SK-N-SH (cell line): Measurements from ENCODE around the gene LRRC10B. TPM values are rescaled to one million over a fixed set of nuclear protein-coding genes. Genes with fewer than 3 reads are reported as not detected.

Experiments used
- CTCF ChIA-PET: fragments of 300-600, 350-600 bp; formaldehyde crosslinking; extraction: SDS; loops from one replicate; lab custom pipeline; 2021; lab: Yijun Ruan, JAX
- POLR2A ChIA-PET: fragments of 350-600 bp; sonication (Branson Sonifier 250); formaldehyde crosslinking; extraction: SDS; loops from one replicate; lab custom pipeline; 2020; ENCODE audit warnings: antibody characterized with exemption, inconsistent platforms; lab: Yijun Ruan, JAX
- DNase-seq: peaks from one replicate; pipeline ENCODE4 v3.0.0; 2012
- H2AFZ ChIP-seq: fragments of 200-600 bp; sonication (generic); 2 replicates; pipeline ENCODE4 v1.8.1; 2016; ENCODE audit warnings: antibody characterized with exemption, mild to moderate bottlenecking, low read depth
- H3F3A ChIP-seq: fragments of 200-600 bp; sonication (generic); replicated peaks from 2 replicates; pipeline ENCODE3; 2016; ENCODE audit warnings: antibody characterized with exemption, mild to moderate bottlenecking; ENCODE audit not compliant: insufficient read depth
- H3K27ac ChIP-seq, 2 experiments: fragments of 200-500 bp in 1 of 2; fragments of 200-600 bp in 1 of 2; sonication (Bioruptor generic) in 1 of 2; sonication (generic), shearing (Covaris generic) in 1 of 2; 2 replicates each; pipeline versions ENCODE4 v1.5.1 to v1.6.1; 2014 to 2016; ENCODE audit warnings: low read depth in 2 of 2, inconsistent platforms in 1 of 2, low read length in 1 of 2, mild to moderate bottlenecking in 1 of 2, mixed read lengths in 1 of 2
- H3K27me3 ChIP-seq: fragments of 200-600 bp; sonication (generic), shearing (Covaris generic); 2 replicates; pipeline ENCODE4 v1.6.1; 2016; ENCODE audit warnings: mixed run types; ENCODE audit not compliant: insufficient read depth
- H3K36me3 ChIP-seq, 2 experiments: fragments of 200-500 bp in 1 of 2; fragments of 200-600 bp in 1 of 2; sonication (Bioruptor generic) in 1 of 2; sonication (generic) in 1 of 2; replicated peaks in 1 of 2; 2 replicates each; pipeline versions ENCODE3 to v1.5.1; 2014 to 2016; ENCODE audit warnings: low read length in 1 of 2, mild to moderate bottlenecking in 1 of 2; ENCODE audit not compliant: insufficient read depth in 2 of 2, control insufficient read depth in 1 of 2
- H3K4me1 ChIP-seq, 2 experiments: fragments of 200-500 bp in 1 of 2; fragments of 200-600 bp in 1 of 2; sonication (Bioruptor generic) in 1 of 2; sonication (generic), shearing (Covaris generic) in 1 of 2; 2 replicates each; pipeline versions ENCODE4 v1.5.1 to v1.6.1; 2014 to 2016; ENCODE audit warnings: low read depth in 1 of 2, low read length in 1 of 2, mixed run types in 1 of 2; ENCODE audit not compliant: insufficient read depth in 2 of 2, control insufficient read depth in 1 of 2
- H3K4me2 ChIP-seq: fragments of 200-600 bp; sonication (generic), shearing (Covaris generic); 2 replicates; pipeline ENCODE4 v1.6.1; 2017; ENCODE audit warnings: mixed run types
- H3K4me3 ChIP-seq, 2 experiments: fragments of 200-500 bp in 1 of 2; fragments of 200-600 bp in 1 of 2; sonication (Bioruptor generic) in 1 of 2; sonication (generic), shearing (Covaris generic) in 1 of 2; 2 replicates each; pipeline versions ENCODE4 v1.5.1 to v1.8.1; 2014 to 2016; ENCODE audit warnings: low read depth in 2 of 2, inconsistent platforms in 1 of 2, low read length in 1 of 2, mild to moderate bottlenecking in 1 of 2, mixed read lengths in 1 of 2, moderate library complexity in 1 of 2
- H3K79me2 ChIP-seq: fragments of 200-600 bp; sonication (generic); 2 replicates; pipeline ENCODE4 v1.8.1; 2017; ENCODE audit warnings: mild to moderate bottlenecking; ENCODE audit not compliant: insufficient read depth
- H3K9ac ChIP-seq: fragments of 200-600 bp; sonication (generic); 2 replicates; pipeline ENCODE4 v1.6.1; 2017; ENCODE audit warnings: mixed run types
- H3K9me2 ChIP-seq: fragments of 200-600 bp; sonication (generic); 2 replicates; pipeline ENCODE4 v1.6.1; 2017; ENCODE audit warnings: mixed run types
- H3K9me3 ChIP-seq: fragments of 200-600 bp; sonication (generic); 2 replicates; pipeline ENCODE4 v1.6.1; 2017; ENCODE audit warnings: mixed run types, mild to moderate bottlenecking, moderate library complexity
- H4K20me1 ChIP-seq: fragments of 200-600 bp; sonication (generic); 2 replicates; pipeline ENCODE4 v1.6.1; 2017; ENCODE audit warnings: mild to moderate bottlenecking, mixed run types; ENCODE audit not compliant: insufficient read depth
- CHD2 ChIP-seq: fragments of 150-350 bp; IDR thresholded peaks from 2 replicates; pipeline ENCODE4 v1.6.1; 2018; ENCODE audit warnings: low read length; ENCODE audit not compliant: partially characterized antibody
- ELF1 ChIP-seq: IDR thresholded peaks from 2 replicates; pipeline ENCODE4 v1.4.0; 2012
- EP300 ChIP-seq, 2 experiments: IDR thresholded peaks; 2 replicates each; pipeline versions ENCODE4 v1.4.0 to v1.6.1; 2012; ENCODE audit warnings: borderline replicate concordance in 1 of 2, low read depth in 1 of 2, low read length in 1 of 2
- FOXJ3 ChIP-seq: sonication (generic); formaldehyde crosslinking; IDR thresholded peaks from 2 replicates; pipeline ENCODE4 v1.5.1; 2020; ENCODE audit warnings: mild to moderate bottlenecking, missing genetic modification reagents
- FOXM1 ChIP-seq: IDR thresholded peaks from 2 replicates; pipeline ENCODE4 v1.4.0; 2012; ENCODE audit warnings: low read depth, mild to moderate bottlenecking
- GATA2 ChIP-seq: sonication (generic); formaldehyde crosslinking; IDR thresholded peaks from 2 replicates; pipeline ENCODE4 v1.5.0; 2020; ENCODE audit warnings: mild to moderate bottlenecking, missing genetic modification reagents
- MAX ChIP-seq: IDR thresholded peaks from 2 replicates; pipeline ENCODE4 v1.4.0; 2012; ENCODE audit warnings: low read depth
- MXI1 ChIP-seq: IDR thresholded peaks from 2 replicates; pipeline ENCODE4 v1.6.1; 2012; ENCODE audit warnings: mild to moderate bottlenecking, low read depth, low read length, improper control_type of control experiment
- NRF1 ChIP-seq: IDR thresholded peaks from 2 replicates; pipeline ENCODE4 v1.6.1; 2012; ENCODE audit warnings: low read depth, mild to moderate bottlenecking, low read length
- RCOR1 ChIP-seq: fragments of 150-350 bp; IDR thresholded peaks from 2 replicates; pipeline ENCODE4 v1.6.1; 2017; ENCODE audit warnings: antibody characterized with exemption, low read length
- REST ChIP-seq: IDR thresholded peaks from 2 replicates; pipeline ENCODE4 v1.6.1; 2012; ENCODE audit warnings: mild to moderate bottlenecking, low read depth, low read length, moderate library complexity
- TCF12 ChIP-seq: IDR thresholded peaks from 2 replicates; pipeline ENCODE4 v1.4.0; 2012
- TEAD4 ChIP-seq: IDR thresholded peaks from 2 replicates; pipeline ENCODE4 v1.4.0; 2012; ENCODE audit warnings: mild to moderate bottlenecking, borderline replicate concordance; ENCODE audit not compliant: insufficient read depth
- YY1 ChIP-seq: IDR thresholded peaks from 2 replicates; pipeline ENCODE4 v1.4.0; 2012; ENCODE audit warnings: low read depth, mild to moderate bottlenecking
- WGBS: methylation state at CpG from one replicate; pipeline ENCODE4 v1.1.6; 2017; ENCODE audit warnings: low lambda C conversion rate; 5-methylcytosine and 5-hydroxymethylcytosine counted together
- polyA plus RNA-seq, 3 experiments: library from polyadenylated mRNA; depleted of rRNA; stranded (reverse); fragments of >200 nt; gene quantifications; 2 replicates each; pipeline ENCODE4 v1.2.3, GENCODE V29; 2012
- TF ChIP-seq, protein P1 (sequence below): IDR thresholded peaks from 2 replicates; pipeline ENCODE4 v1.4.0; 2012; ENCODE audit warnings: low read depth, borderline replicate concordance
- TF ChIP-seq, protein P2 (sequence below): IDR thresholded peaks from 2 replicates; pipeline ENCODE4 v1.4.0; 2012; ENCODE audit warnings: low read depth, borderline replicate concordance
- TF ChIP-seq, protein P3 (sequence below): fragments of 200-600 bp; sonication (generic); IDR thresholded peaks from 2 replicates; pipeline ENCODE4 v1.6.1; 2017; ENCODE audit warnings: antibody characterized with exemption, mild to moderate bottlenecking, moderate library complexity
- TF ChIP-seq, protein P4 (sequence below): IDR thresholded peaks from 2 replicates; pipeline ENCODE4; 2012

The LRRC10B gene
- polyA plus RNA-seq, 1 of the 3 experiments (the other 2 are of a cell fraction): not detected

DNA sequence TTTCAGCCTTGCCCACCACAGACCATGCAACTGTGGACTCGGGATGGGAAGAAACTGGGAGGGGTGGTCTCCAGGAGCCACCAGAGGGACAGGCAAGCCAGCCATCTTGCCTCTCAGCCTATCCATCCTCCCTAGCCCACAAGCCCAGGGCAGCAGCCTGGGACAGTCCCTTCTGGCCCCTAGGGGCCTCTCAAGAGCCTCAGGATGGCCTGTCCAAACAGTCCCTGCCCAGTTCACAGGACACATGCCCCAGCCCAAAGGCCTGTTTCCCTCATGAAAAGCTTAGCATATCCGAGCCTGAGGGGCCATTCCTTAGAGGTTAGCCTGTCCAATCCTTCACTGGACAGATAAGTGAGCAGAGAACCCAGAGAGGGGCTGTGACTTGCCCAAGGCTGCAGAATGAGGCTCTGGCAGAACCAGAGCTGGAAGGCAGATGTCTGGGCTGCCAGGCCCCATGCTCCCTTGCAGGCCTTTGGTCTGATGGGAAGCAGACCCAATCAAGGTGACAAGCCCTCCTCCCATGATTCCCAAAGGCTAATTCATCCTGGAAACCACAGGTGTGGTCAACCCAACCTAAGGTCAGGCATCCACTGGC is 28.2 kb downstream of the LRRC10B start:
- CTCF ChIA-PET: interaction anchor here (0.8 to 33.4 kb wide), 14 partner anchors 9 to 101 kb away, joined by 3 to 670 read pairs (median 4); partner anchors contain the start of gene LRRC10B
- POLR2A ChIA-PET: interaction anchor here (0.6 to 1.2 kb wide), 4 partner anchors 17 to 431 kb away, joined by 3 to 4 read pairs (median 4); no protein-coding TSS in a partner anchor

More for the DNA sequence above, 28.2 kb downstream of the LRRC10B start:
- peak; percentile 88 for DNase-seq
- Histone ChIP-seq H3K9ac (no peak overlapping the region), H3K9me2 (no peaks in the 10 kb centered on the region), H3K9me3 (no peaks in the 10 kb centered on the region), H3K27ac (peak overlapping the region in 1 of 2 experiments; percentile 94; a peak in 2 of 4 replicates), H4K20me1 (no peaks in the 10 kb centered on the region), H3K4me2 (no peak overlapping the region), H2AFZ (no peak overlapping the region), H3K4me3 (no peak overlapping the region), H3K79me2 (no peaks in the 10 kb centered on the region), H3K27me3 (no peaks in the 10 kb centered on the region), H3K36me3 (no peaks in the 10 kb centered on the region), H3K4me1 (peaks cover 0 to 91% of the 10 kb centered on the region in 2 experiments; a peak in 1 of 4 replicates), H3F3A (no peaks in the 10 kb centered on the region)
- 11% methylated on average over 1 of the region's 2 CpGs for WGBS
- TF ChIP-seq EP300 (IDR thresholded peaks at IDR 0.05; ENCODE audit: borderline replicate concordance in 1 of 2, low read depth in 1 of 2, low read length in 1 of 2): peak in 1 of 2 experiments; percentile 91; a peak in 2 of 4 replicates
- TF ChIP-seq, protein P1, sequence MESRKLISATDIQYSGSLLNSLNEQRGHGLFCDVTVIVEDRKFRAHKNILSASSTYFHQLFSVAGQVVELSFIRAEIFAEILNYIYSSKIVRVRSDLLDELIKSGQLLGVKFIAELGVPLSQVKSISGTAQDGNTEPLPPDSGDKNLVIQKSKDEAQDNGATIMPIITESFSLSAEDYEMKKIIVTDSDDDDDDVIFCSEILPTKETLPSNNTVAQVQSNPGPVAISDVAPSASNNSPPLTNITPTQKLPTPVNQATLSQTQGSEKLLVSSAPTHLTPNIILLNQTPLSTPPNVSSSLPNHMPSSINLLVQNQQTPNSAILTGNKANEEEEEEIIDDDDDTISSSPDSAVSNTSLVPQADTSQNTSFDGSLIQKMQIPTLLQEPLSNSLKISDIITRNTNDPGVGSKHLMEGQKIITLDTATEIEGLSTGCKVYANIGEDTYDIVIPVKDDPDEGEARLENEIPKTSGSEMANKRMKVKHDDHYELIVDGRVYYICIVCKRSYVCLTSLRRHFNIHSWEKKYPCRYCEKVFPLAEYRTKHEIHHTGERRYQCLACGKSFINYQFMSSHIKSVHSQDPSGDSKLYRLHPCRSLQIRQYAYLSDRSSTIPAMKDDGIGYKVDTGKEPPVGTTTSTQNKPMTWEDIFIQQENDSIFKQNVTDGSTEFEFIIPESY: no peak
- TF ChIP-seq MXI1: peak; percentile 32; the same call in 1 of the 2 replicates
- no peak for TF ChIP-seq NRF1
- TF ChIP-seq TEAD4: no peak
- TF ChIP-seq, protein P2, sequence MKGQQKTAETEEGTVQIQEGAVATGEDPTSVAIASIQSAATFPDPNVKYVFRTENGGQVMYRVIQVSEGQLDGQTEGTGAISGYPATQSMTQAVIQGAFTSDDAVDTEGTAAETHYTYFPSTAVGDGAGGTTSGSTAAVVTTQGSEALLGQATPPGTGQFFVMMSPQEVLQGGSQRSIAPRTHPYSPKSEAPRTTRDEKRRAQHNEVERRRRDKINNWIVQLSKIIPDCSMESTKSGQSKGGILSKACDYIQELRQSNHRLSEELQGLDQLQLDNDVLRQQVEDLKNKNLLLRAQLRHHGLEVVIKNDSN: no peak
- TF ChIP-seq FOXM1: no peak
- peak; percentile 65 for TF ChIP-seq CHD2
- TF ChIP-seq YY1: no peak
- TF ChIP-seq, protein P3, sequence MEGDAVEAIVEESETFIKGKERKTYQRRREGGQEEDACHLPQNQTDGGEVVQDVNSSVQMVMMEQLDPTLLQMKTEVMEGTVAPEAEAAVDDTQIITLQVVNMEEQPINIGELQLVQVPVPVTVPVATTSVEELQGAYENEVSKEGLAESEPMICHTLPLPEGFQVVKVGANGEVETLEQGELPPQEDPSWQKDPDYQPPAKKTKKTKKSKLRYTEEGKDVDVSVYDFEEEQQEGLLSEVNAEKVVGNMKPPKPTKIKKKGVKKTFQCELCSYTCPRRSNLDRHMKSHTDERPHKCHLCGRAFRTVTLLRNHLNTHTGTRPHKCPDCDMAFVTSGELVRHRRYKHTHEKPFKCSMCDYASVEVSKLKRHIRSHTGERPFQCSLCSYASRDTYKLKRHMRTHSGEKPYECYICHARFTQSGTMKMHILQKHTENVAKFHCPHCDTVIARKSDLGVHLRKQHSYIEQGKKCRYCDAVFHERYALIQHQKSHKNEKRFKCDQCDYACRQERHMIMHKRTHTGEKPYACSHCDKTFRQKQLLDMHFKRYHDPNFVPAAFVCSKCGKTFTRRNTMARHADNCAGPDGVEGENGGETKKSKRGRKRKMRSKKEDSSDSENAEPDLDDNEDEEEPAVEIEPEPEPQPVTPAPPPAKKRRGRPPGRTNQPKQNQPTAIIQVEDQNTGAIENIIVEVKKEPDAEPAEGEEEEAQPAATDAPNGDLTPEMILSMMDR: no peak
- TF ChIP-seq GATA2 (CRISPR knock-in tag): peak; percentile 61
- TF ChIP-seq ELF1: no peak
- TF ChIP-seq RCOR1: peak; percentile 85; the same call in 1 of the 2 replicates
- TF ChIP-seq, protein P4, sequence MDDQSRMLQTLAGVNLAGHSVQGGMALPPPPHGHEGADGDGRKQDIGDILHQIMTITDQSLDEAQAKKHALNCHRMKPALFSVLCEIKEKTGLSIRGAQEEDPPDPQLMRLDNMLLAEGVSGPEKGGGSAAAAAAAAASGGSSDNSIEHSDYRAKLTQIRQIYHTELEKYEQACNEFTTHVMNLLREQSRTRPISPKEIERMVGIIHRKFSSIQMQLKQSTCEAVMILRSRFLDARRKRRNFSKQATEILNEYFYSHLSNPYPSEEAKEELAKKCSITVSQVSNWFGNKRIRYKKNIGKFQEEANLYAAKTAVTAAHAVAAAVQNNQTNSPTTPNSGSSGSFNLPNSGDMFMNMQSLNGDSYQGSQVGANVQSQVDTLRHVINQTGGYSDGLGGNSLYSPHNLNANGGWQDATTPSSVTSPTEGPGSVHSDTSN: no peak
- TF ChIP-seq REST: no peak
- peak; percentile 71; the same call in 1 of the 2 replicates for TF ChIP-seq FOXJ3 (CRISPR knock-in tag)
- TF ChIP-seq TCF12: peak; percentile 28
- TF ChIP-seq MAX: no peak
